Astrocyte (in vitro differentiated cells and primary cell): Measurements from ENCODE around the gene LRRC4C.

Source experiments
- CTCF ChIP-seq: IDR thresholded peaks from 2 replicates; pipeline ENCODE4 v1.5.1; 2011; ENCODE audit warnings: low read depth, mild to moderate bottlenecking, inconsistent platforms, low read length, moderate library complexity; ENCODE audit not compliant: insufficient read depth
- EZH2 ChIP-seq: IDR thresholded peaks from 2 replicates; pipeline ENCODE4 v1.6.1; 2012; ENCODE audit warnings: mild to moderate bottlenecking, low read length, inconsistent platforms; ENCODE audit not compliant: insufficient read depth

DNA sequence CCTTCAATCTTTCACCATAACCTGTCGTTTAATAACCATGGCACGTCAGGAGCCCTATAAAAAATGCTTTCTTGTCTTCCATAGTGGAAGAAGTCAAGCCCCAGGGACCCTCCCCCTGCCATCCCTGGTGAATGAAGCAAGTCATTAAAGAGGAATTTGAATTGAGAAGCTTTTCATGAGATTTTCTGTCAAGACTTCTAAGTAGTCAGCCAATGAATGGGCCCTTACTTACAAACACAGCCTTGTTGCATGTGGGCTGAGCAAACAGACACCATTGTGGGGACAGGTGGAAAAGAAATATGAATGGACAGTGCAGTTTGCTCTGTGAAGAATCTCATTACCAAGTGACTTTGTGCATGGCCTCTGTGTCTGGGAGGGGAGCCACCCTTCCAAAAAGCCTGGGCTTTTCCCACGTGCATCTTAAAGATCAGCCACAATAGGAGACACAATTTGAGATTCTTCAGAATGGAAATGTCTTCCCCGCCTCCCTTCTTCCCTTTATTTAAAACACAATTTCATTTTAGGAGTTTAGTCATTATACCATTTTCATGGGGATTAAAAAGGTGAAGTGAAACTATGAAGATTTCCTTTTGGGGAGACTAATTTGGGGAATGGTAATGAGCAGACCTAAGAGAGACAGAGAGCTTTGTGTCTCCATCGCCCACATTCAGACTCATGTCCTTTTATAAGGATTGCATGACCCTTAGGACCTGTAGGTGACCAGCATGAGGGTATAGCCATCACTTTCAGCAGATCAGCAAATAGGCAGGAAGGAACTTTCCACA, 152.0 kb downstream of the LRRC4C start:
- no peak for TF ChIP-seq CTCF
- no peak for TF ChIP-seq EZH2
